Activated CD4-positive, alpha-beta T cell treated with anti-CD3 and anti-CD28 coated beads for 36 hours (primary cell): ENCODE data around the gene RNF157. TPM values are rescaled to one million over a fixed set of nuclear protein-coding genes. Genes with fewer than 3 reads are reported as not detected.
A peak's percentile ranks its signal among the peaks of the same experiment; 100 is the strongest.

ENCODE experiments used
- ATAC-seq: fragments of 200-7000 bp; cut with Tn5 transposase; one replicate; pipeline ENCODE4 v1.10.0; 2021; ENCODE audit warnings: mild to moderate bottlenecking, moderate library complexity
- CTCF ChIA-PET: fragments of 350-600 bp; sonication (Branson Sonifier 250); formaldehyde crosslinking; loops from one replicate; lab custom pipeline; 2021; ENCODE audit warnings: antibody characterized with exemption; lab: Charles Lee
- POLR2A ChIA-PET: fragments of 350-600 bp; sonication (Branson Sonifier 250); formaldehyde crosslinking; loops from one replicate; lab custom pipeline; 2021; ENCODE audit warnings: antibody characterized with exemption, inconsistent platforms; lab: Charles Lee
- DNase-seq: peaks from one replicate; pipeline ENCODE4 v3.0.0-alpha.2; 2020
- H3K27ac Mint-ChIP-seq: one replicate; pipeline ENCODE4 v1.8.0; 2021; ENCODE audit warnings: mixed read lengths
- H3K27me3 Mint-ChIP-seq: one replicate; pipeline ENCODE4 v1.8.0; 2021; ENCODE audit warnings: mixed read lengths
- H3K36me3 Mint-ChIP-seq: one replicate; pipeline ENCODE4 v1.8.0; 2021; ENCODE audit warnings: low read depth, mixed read lengths
- H3K4me1 Mint-ChIP-seq: one replicate; pipeline ENCODE4 v1.8.0; 2021; ENCODE audit warnings: mixed read lengths
- H3K4me3 Mint-ChIP-seq: one replicate; pipeline ENCODE4 v1.8.0; 2021; ENCODE audit warnings: mild to moderate bottlenecking, moderate library complexity, mixed read lengths
- H3K9me3 Mint-ChIP-seq: one replicate; pipeline ENCODE4 v1.8.0; 2021; ENCODE audit warnings: low read depth, mixed read lengths
- intact Hi-C, 2 experiments: fragments of 100-400 bp; cut with DNase I in 1 of 2; cut with micrococcal nuclease in 1 of 2; formaldehyde crosslinking; loops; one replicate each; pipeline versions ENCODE4 v1.14.2 to v1.15.1; 2022 to 2024; cut with DNase I, micrococcal nuclease
- total RNA-seq, 2 experiments: library from RNA; stranded (reverse); gene quantifications; one replicate each; pipeline ENCODE4 v1.2.3, GENCODE V29; 2021

Gene RNF157
- total RNA-seq, 2 experiments from 2014 or later: 24.0 to 39.4 TPM

GRCh38 chr17:76157759-76158158, 82.5 kb downstream of the RNF157 start:
- POLR2A ChIA-PET: interaction anchor here (0.9 kb wide), 1 partner anchor 25 kb away, joined by 3 read pairs; no protein-coding TSS in a partner anchor
- H3K27me3 Mint-ChIP-seq: no peaks in the 10 kb centered on the region
- H3K9me3 Mint-ChIP-seq: no peaks in the 10 kb centered on the region
- no peak overlapping the region for H3K4me3 Mint-ChIP-seq
- intact Hi-C loops: no loop called here
- CTCF ChIA-PET: interaction anchor here (0.6 to 1.2 kb wide), 3 partner anchors 10 to 296 kb away, joined by 3 to 4 read pairs (median 3); no protein-coding TSS in a partner anchor
- DNase-seq (no peak), ATAC-seq (no peak)
- no peak overlapping the region for H3K27ac Mint-ChIP-seq
- peaks cover 15% of the 10 kb centered on the region for H3K4me1 Mint-ChIP-seq
- H3K36me3 Mint-ChIP-seq: peaks cover 29% of the 10 kb centered on the region

GRCh38 chr17:76156662-76156991, 83.7 kb downstream of the RNF157 start:
- Mint-ChIP-seq H3K27me3 (no peaks in the 10 kb centered on the region), H3K27ac (no peak overlapping the region), H3K9me3 (no peaks in the 10 kb centered on the region), H3K4me1 (peaks cover 26% of the 10 kb centered on the region), H3K4me3 (no peak overlapping the region), H3K36me3 (peaks cover 34% of the 10 kb centered on the region)
- intact Hi-C loops: no loop called here
- CTCF ChIA-PET: interaction anchor here (0.6 kb wide), 1 partner anchor 148 kb away, joined by 3 read pairs; no protein-coding TSS in a partner anchor
- POLR2A ChIA-PET: interaction anchor here (0.6 kb wide), 1 partner anchor 110 kb away, joined by 7 read pairs; no protein-coding TSS in a partner anchor
- DNase-seq (no peak), ATAC-seq (no peak)

GRCh38 chr17:76155988-76156661, 84.2 kb downstream of the RNF157 start:
- Mint-ChIP-seq H3K27me3 (no peaks in the 10 kb centered on the region), H3K4me3 (no peak overlapping the region), H3K36me3 (peaks cover 36% of the 10 kb centered on the region), H3K9me3 (no peaks in the 10 kb centered on the region), H3K4me1 (peaks cover 31% of the 10 kb centered on the region), H3K27ac (no peak overlapping the region)
- no peak for DNase-seq
- intact Hi-C loops: no loop called here
- ATAC-seq: no peak
- POLR2A ChIA-PET: interaction anchor here (0.6 kb wide), 2 partner anchors 111 to 893 kb away, joined by 3 to 7 read pairs; no protein-coding TSS in a partner anchor
- CTCF ChIA-PET: interaction anchor here (0.6 kb wide), 1 partner anchor 149 kb away, joined by 3 read pairs; no protein-coding TSS in a partner anchor

- ATAC-seq (no peak), DNase-seq (no peak)
- POLR2A ChIA-PET: no interaction called here
- H3K4me1 Mint-ChIP-seq: peaks cover 36% of the 10 kb centered on the region
- CTCF ChIA-PET: interaction anchor here (0.6 to 1.6 kb wide), 3 partner anchors 13 to 208 kb away, joined by 3 to 5 read pairs (median 3); no protein-coding TSS in a partner anchor
- intact Hi-C loops: no loop called here
- H3K27me3 Mint-ChIP-seq: no peaks in the 10 kb centered on the region
- H3K9me3 Mint-ChIP-seq: no peaks in the 10 kb centered on the region
- H3K4me3 Mint-ChIP-seq: no peak overlapping the region
- H3K36me3 Mint-ChIP-seq: peaks cover 39% of the 10 kb centered on the region
- H3K27ac Mint-ChIP-seq: no peak overlapping the region
Observed at GRCh38 chr17:76154936-76155845, 85.1 kb downstream of the RNF157 start.

GRCh38 chr17:76154292-76154691, 86.0 kb downstream of the RNF157 start:
- POLR2A ChIA-PET: interaction anchor here (0.7 kb wide), 1 partner anchor 12 kb away, joined by 4 read pairs; no protein-coding TSS in a partner anchor

GRCh38 chr17:76153640-76154039, 86.7 kb downstream of the RNF157 start:
- H3K36me3 Mint-ChIP-seq: peaks cover 37% of the 10 kb centered on the region
- ChIA-PET CTCF (interaction anchor here (0.8 to 4.7 kb wide), 6 partner anchors 9 to 148 kb away, joined by 3 to 24 read pairs (median 4); no protein-coding TSS in a partner anchor), POLR2A (interaction anchor here (0.7 kb wide), 1 partner anchor 13 kb away, joined by 4 read pairs; no protein-coding TSS in a partner anchor)
- no peak for DNase-seq
- intact Hi-C loops: no loop called here
- no peaks in the 10 kb centered on the region for H3K9me3 Mint-ChIP-seq
- H3K27me3 Mint-ChIP-seq: no peaks in the 10 kb centered on the region
- H3K4me1 Mint-ChIP-seq: peaks cover 36% of the 10 kb centered on the region
- no peak for ATAC-seq
- no peak overlapping the region for H3K27ac Mint-ChIP-seq
- no peak overlapping the region for H3K4me3 Mint-ChIP-seq

More at GRCh38 chr17:76154292-76154691, 86.0 kb downstream of the RNF157 start:
- ATAC-seq: no peak
- Mint-ChIP-seq H3K27ac (peak overlapping the region; percentile 3), H3K36me3 (peaks cover 38% of the 10 kb centered on the region), H3K4me1 (peaks cover 36% of the 10 kb centered on the region), H3K4me3 (no peak overlapping the region), H3K27me3 (no peaks in the 10 kb centered on the region), H3K9me3 (no peaks in the 10 kb centered on the region)
- no peak for DNase-seq
- intact Hi-C loops: no loop called here
- CTCF ChIA-PET: interaction anchor here (0.6 to 4.7 kb wide), 6 partner anchors 12 to 149 kb away, joined by 3 to 24 read pairs (median 4); no protein-coding TSS in a partner anchor

GRCh38 chr17:76153202-76153601, 87.1 kb downstream of the RNF157 start:
- Mint-ChIP-seq H3K27me3 (no peaks in the 10 kb centered on the region), H3K27ac (no peak overlapping the region), H3K36me3 (peaks cover 35% of the 10 kb centered on the region), H3K9me3 (no peaks in the 10 kb centered on the region), H3K4me1 (peaks cover 36% of the 10 kb centered on the region), H3K4me3 (no peak overlapping the region)
- no peak for DNase-seq
- ChIA-PET POLR2A (interaction anchor here (0.6 kb wide), 1 partner anchor 469 kb away, joined by 3 read pairs; no protein-coding TSS in a partner anchor), CTCF (interaction anchor here (0.8 to 4.7 kb wide), 6 partner anchors 9 to 148 kb away, joined by 3 to 24 read pairs (median 4); no protein-coding TSS in a partner anchor)
- ATAC-seq: no peak
- intact Hi-C loops: no loop called here

GRCh38 chr17:76152591-76152990, 87.7 kb downstream of the RNF157 start:
- Mint-ChIP-seq H3K9me3 (no peaks in the 10 kb centered on the region), H3K4me1 (peaks cover 37% of the 10 kb centered on the region), H3K27me3 (no peaks in the 10 kb centered on the region), H3K4me3 (no peak overlapping the region), H3K27ac (peak overlapping the region; percentile 15), H3K36me3 (peaks cover 31% of the 10 kb centered on the region)
- DNase-seq (no peak), ATAC-seq (no peak)
- ChIA-PET POLR2A (interaction anchor here (0.6 kb wide), 1 partner anchor 469 kb away, joined by 3 read pairs; no protein-coding TSS in a partner anchor), CTCF (interaction anchor here (0.6 to 4.7 kb wide), 5 partner anchors 19 to 139 kb away, joined by 3 to 24 read pairs (median 5); no protein-coding TSS in a partner anchor)
- intact Hi-C loops: no loop called here

GRCh38 chr17:76151896-76152454, 88.3 kb downstream of the RNF157 start:
- peaks cover 39% of the 10 kb centered on the region for H3K4me1 Mint-ChIP-seq
- no peak overlapping the region for H3K4me3 Mint-ChIP-seq
- DNase-seq (no peak), ATAC-seq (no peak)
- H3K27ac Mint-ChIP-seq: no peak overlapping the region
- H3K27me3 Mint-ChIP-seq: no peaks in the 10 kb centered on the region
- H3K36me3 Mint-ChIP-seq: peaks cover 28% of the 10 kb centered on the region
- H3K9me3 Mint-ChIP-seq: no peaks in the 10 kb centered on the region
- POLR2A ChIA-PET: no interaction called here
- intact Hi-C loops: no loop called here
- CTCF ChIA-PET: interaction anchor here (0.6 to 4.7 kb wide), 6 partner anchors 18 to 138 kb away, joined by 3 to 24 read pairs (median 5); no protein-coding TSS in a partner anchor

GRCh38 chr17:76150712-76151622, 89.3 kb downstream of the RNF157 start:
- DNase-seq: no peak
- H3K4me3 Mint-ChIP-seq: no peak overlapping the region
- H3K27ac Mint-ChIP-seq: no peak overlapping the region
- no peaks in the 10 kb centered on the region for H3K9me3 Mint-ChIP-seq
- ChIA-PET CTCF (interaction anchor here (0.7 to 4.7 kb wide), 5 partner anchors 17 to 149 kb away, joined by 3 to 24 read pairs (median 5); no protein-coding TSS in a partner anchor), POLR2A (no interaction called here)
- intact Hi-C loops: no loop called here
- peaks cover 44% of the 10 kb centered on the region for H3K4me1 Mint-ChIP-seq
- no peak for ATAC-seq
- H3K27me3 Mint-ChIP-seq: no peaks in the 10 kb centered on the region
- H3K36me3 Mint-ChIP-seq: peaks cover 25% of the 10 kb centered on the region
